RWPE1 (cell line): ENCODE measurements around the gene PLEKHA7.

Experiments used
- CTCF ChIA-PET: fragments of 350-600 bp; sonication (Branson Sonifier 250); formaldehyde crosslinking; extraction: SDS; loops from one replicate; lab custom pipeline; 2021; lab: Yijun Ruan, JAX
- POLR2A ChIA-PET: fragments of 400-600 bp; formaldehyde crosslinking; extraction: SDS; loops from one replicate; lab custom pipeline; 2020; ENCODE audit warnings: antibody characterized with exemption; ENCODE audit not compliant: low non-redundant PET; lab: Yijun Ruan, JAX
- DNase-seq: peaks from one replicate; pipeline ENCODE4 v3.0.0; 2012; ENCODE audit warnings: low spot score
- H3K27ac ChIP-seq: fragments of 450-650 bp; 2 replicates; pipeline ENCODE4 v1.5.1; 2017
- CTCF ChIP-seq: fragments of 450-650 bp; conservative IDR thresholded peaks from 2 replicates; pipeline ENCODE4 v1.5.1; 2017; ENCODE audit warnings: low read depth, mild to moderate bottlenecking

The PLEKHA7 gene

DNA sequence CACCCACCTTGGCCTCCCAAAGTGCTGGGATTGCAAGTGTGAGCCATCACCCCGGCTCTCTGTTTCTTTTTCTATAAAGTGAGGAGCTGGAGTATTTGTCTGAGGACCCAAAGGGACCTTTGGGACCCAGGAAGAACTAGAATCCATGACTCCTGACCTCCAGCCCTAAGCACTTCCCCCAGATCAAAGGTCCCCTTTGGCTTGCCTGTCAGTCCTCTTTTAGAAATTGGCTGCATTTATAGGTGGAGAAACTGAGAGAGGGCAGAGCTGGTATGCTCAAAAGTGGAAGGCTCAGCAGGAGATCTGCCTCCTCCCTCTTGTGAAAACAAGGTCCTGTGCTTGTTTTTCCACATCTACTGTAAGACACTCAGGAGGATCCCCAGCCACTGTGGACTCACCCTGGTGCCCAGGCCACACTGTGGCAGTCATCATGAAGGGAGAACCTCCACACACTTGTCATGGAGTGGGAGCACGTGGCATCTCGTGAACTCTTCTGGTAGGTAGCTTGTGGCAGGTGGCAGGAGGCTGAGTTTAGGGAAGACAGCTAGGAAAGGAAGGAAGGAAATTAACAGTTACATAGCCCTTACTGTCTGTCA, 12.4 kb upstream of the PLEKHA7 start:
- DNase-seq: no peak
- TF ChIP-seq CTCF: no peak
- ChIA-PET CTCF (interaction anchor here (0.7 kb wide), 1 partner anchor 510 kb away, joined by 3 read pairs; no protein-coding TSS in a partner anchor), POLR2A (no interaction called here)
- no peak overlapping the region for H3K27ac ChIP-seq

- ChIA-PET CTCF (no interaction called here), POLR2A (no interaction called here)
- no peak for DNase-seq
- no peak for TF ChIP-seq CTCF
- no peak overlapping the region for H3K27ac ChIP-seq
Measured at GRCh38 chr11:17024924-17025323, 10.7 kb upstream of the PLEKHA7 start.

- no peak for TF ChIP-seq CTCF
- H3K27ac ChIP-seq: no peak overlapping the region
- CTCF ChIA-PET: no interaction called here
- DNase-seq: no peak
- POLR2A ChIA-PET: interaction anchor here (0.6 kb wide), 1 partner anchor 106 kb away, joined by 17 read pairs; no protein-coding TSS in a partner anchor
Measured at GRCh38 chr11:17021511-17021910, 7.3 kb upstream of the PLEKHA7 start.

DNA sequence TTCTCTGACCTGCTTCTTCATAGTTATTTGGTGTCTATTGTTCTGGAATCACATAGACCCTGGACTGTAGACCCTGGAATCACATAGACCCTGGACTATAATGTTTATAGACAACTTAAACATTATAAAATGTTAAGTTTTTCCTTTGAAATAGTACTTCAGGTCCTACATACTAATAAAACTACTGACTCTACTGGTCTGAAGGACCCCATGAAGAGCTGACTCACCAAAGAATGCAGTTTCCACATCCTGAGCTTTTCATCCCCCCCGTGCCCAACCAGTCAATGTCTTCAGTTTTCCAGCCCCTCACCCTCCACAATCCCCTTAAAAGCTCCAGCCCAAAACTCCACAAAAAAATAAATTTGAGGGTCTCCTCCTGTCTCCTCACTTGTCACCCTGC, 6.6 kb upstream of the PLEKHA7 start:
- no peak for DNase-seq
- no peak for TF ChIP-seq CTCF
- ChIA-PET POLR2A (no interaction called here), CTCF (no interaction called here)
- no peak overlapping the region for H3K27ac ChIP-seq

- ChIA-PET CTCF (no interaction called here), POLR2A (no interaction called here)
- DNase-seq: no peak
- no peak overlapping the region for H3K27ac ChIP-seq
- no peak for TF ChIP-seq CTCF
Measured at GRCh38 chr11:17019232-17019631, 5.0 kb upstream of the PLEKHA7 start.

DNA sequence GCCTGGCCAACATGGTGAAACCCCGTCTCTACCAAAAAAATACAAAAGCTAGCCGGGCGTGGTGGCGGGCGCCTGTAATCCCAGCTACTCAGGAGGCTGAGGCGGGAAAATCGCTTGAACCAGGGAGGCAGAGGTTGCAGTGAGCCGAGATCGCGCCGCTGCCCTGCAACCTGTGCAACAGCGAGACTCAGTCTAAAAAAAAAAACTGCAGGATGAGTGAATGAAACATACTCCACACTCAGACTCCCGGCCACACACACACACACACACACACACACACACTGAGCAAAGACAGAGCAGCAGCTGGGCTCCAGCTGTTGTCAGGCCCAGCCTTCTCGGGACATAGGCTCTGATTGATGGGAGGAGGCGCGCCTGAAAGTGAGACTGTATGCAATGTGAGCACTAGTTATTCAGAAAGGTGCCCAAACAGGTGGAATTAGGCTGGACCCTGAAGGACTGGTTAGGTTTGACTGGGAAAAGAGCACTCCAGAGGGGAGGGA, 1.5 kb upstream of the PLEKHA7 start:
- no peak for TF ChIP-seq CTCF
- DNase-seq: no peak
- no peak overlapping the region for H3K27ac ChIP-seq
- POLR2A ChIA-PET: no interaction called here
- CTCF ChIA-PET: interaction anchor here (0.6 to 1.5 kb wide), 3 partner anchors 57 to 1158 kb away, joined by 3 to 4 read pairs (median 3); no protein-coding TSS in a partner anchor
